ENCODE results near the gene ATP5PO. TPM values are rescaled to one million over a fixed set of nuclear protein-coding genes. Genes with fewer than 3 reads are reported as not detected.

ATP5PO gene
- total and polyA plus RNA-seq, 2 of the 13 experiments (the other 11 are each of a cell fraction or from before 2014, with no cell fraction given): 256 to 297 TPM

- H3K4me2 ChIP-seq (ENCODE audit: low read depth, low read length): no peak overlapping the region
- WGBS (ENCODE audit: low lambda C conversion rate): 54% methylated on average over 11 of the region's 18 CpGs
- FAIRE-seq (no peak), DNase-seq (ENCODE audit: low spot score) (no peak), ATAC-seq (no peak)
- H3K4me3 ChIP-seq (replicated peaks in 1 of 3; ENCODE audit: insufficient read depth in 1 of 3, low read depth in 2 of 3, low read length in 3 of 3): no peak overlapping the region
- in situ Hi-C loops (cut with HindIII; ENCODE audit: extremely low pct_ligation_motif_present, low pct_unique_long_range_greater_than_20kb): no loop called here
- BruUV-seq (replicated peaks): no TSS peak
- H3K27ac ChIP-seq (ENCODE audit: extremely low read length, insufficient read depth, low read length): no peak overlapping the region
- no peak overlapping the region for H2AFZ ChIP-seq (ENCODE audit: low read length)
- intact Hi-C loops (cut with micrococcal nuclease; ENCODE audit: unreplicated experiment): no loop called here
- no peaks in the 10 kb centered on the region for H3K36me3 ChIP-seq (replicated peaks in 1 of 2; ENCODE audit: control insufficient read depth in 1 of 2, insufficient read depth in 2 of 2, low read length in 2 of 2)
- H3K79me2 ChIP-seq (ENCODE audit: insufficient read depth, low read length): no peaks in the 10 kb centered on the region
- POLR2A ChIA-PET: no interaction called here
- H4K20me1 ChIP-seq (ENCODE audit: insufficient read depth, low read length): no peaks in the 10 kb centered on the region
- H3K9ac ChIP-seq (ENCODE audit: insufficient read depth, low read depth, low read length): no peak overlapping the region
- no peaks in the 10 kb centered on the region for H3K9me3 ChIP-seq (ENCODE audit: low read length)
- CTCF ChIA-PET (ENCODE audit: low intra/inter-chr PET ratio, low total read pairs): no interaction called here
- peaks cover 0 to 18% of the 10 kb centered on the region in 2 experiments; a peak in 4 of 5 replicates for H3K27me3 ChIP-seq (ENCODE audit: control insufficient read depth in 1 of 2, insufficient read depth in 2 of 2, low read length in 2 of 2)
- peaks cover 18% of the 10 kb centered on the region for H3K4me1 ChIP-seq (ENCODE audit: insufficient read depth, low read length)
- no peak for TF ChIP-seq CSRNP2 (CRISPR knock-in tag; conservative IDR thresholded peaks at IDR 0.05; ENCODE audit: low read depth)
- TF ChIP-seq ZNF333 (CRISPR knock-in tag; IDR thresholded peaks at IDR 0.05; ENCODE audit: borderline replicate concordance): no peak
- TF ChIP-seq MAX (IDR thresholded peaks at IDR 0.05): no peak
- TF ChIP-seq AKAP8 (CRISPR knock-in tag; IDR thresholded peaks at IDR 0.05): no peak
- no peak for TF ChIP-seq GPN1 (CRISPR knock-in tag; IDR thresholded peaks at IDR 0.05; ENCODE audit: borderline replicate concordance)
- no peak for TF ChIP-seq ZNF274 (CRISPR knock-in tag; IDR thresholded peaks at IDR 0.05)
- no peak for TF ChIP-seq MYC (CRISPR knock-in tag; IDR thresholded peaks at IDR 0.05; ENCODE audit: borderline replicate concordance)
- no peak for TF ChIP-seq ZNF318 (CRISPR knock-in tag; IDR thresholded peaks at IDR 0.05)
- TF ChIP-seq CREB1 (IDR thresholded peaks at IDR 0.05): no peak
- TF ChIP-seq CREB1 (CRISPR knock-in tag; IDR thresholded peaks at IDR 0.05): no peak
- TF ChIP-seq PRDM4 (CRISPR knock-in tag; IDR thresholded peaks at IDR 0.05; ENCODE audit: borderline replicate concordance): no peak
- TF ChIP-seq ATF7-NPFF (CRISPR knock-in tag; IDR thresholded peaks at IDR 0.05; ENCODE audit: low read depth): no peak
These were observed 56.1 kb downstream of the ATP5PO start for GRCh38 chr21:33859373-33860102.
